Measurements from ENCODE around the gene MBIP.

The MBIP gene

DNA sequence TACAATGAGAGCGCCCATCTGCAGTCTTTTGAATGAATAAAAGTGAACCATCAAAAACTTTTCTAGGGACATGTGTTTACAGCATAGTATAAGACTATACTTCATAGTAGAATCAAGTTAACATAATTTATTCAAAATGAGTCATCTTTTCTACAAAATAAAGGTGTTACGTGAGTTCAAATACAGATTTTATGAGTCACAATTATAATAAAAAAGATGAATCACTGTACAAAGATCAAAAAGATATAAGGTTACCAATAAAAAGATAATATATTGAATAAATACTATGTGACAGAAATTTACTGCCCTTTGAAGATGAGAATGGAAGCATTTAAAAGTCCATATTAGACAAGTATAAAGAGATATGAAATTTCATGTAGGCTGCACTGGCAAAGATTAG lies 2.8 kb downstream of the MBIP start:
- peaks cover 6% of the 10 kb centered on the region for H4K20me1 ChIP-seq (ENCODE audit: insufficient read depth, low read length)
- H3K4me2 ChIP-seq (ENCODE audit: insufficient read depth, low read length): no peak overlapping the region
- no peaks in the 10 kb centered on the region for H3K9me3 ChIP-seq (ENCODE audit: insufficient read depth, low read length, severe bottlenecking)
- H2AFZ ChIP-seq (ENCODE audit: low read depth, low read length): no peak overlapping the region
- no peaks in the 10 kb centered on the region for H3K27me3 ChIP-seq (ENCODE audit: insufficient read depth, low read length, poor library complexity)
- ATAC-seq (ENCODE audit: insufficient read depth, low read depth): no peak
- no peak for DNase-seq
- H3K4me1 ChIP-seq (ENCODE audit: insufficient read depth, low read length): peaks cover 17% of the 10 kb centered on the region; the same call in 1 of the 2 replicates
- H3K27ac ChIP-seq (ENCODE audit: low read length): no peak overlapping the region
- H3K79me2 ChIP-seq (ENCODE audit: insufficient read depth, low read length): peaks cover 48% of the 10 kb centered on the region
- no peak for TF ChIP-seq EZH2 (IDR thresholded peaks at IDR 0.05; ENCODE audit: borderline replicate concordance, low read depth, low read length, severe bottlenecking)
- TF ChIP-seq CTCF (IDR thresholded peaks at IDR 0.05; ENCODE audit: borderline replicate concordance, extremely low read depth, low read length, poor library complexity, severe bottlenecking): no peak
- no peak overlapping the region for H3K4me3 ChIP-seq (ENCODE audit: low read depth in 1 of 2, low read length in 2 of 2)
- peaks cover 4% of the 10 kb centered on the region for H3K36me3 ChIP-seq (ENCODE audit: insufficient read depth, low read length)
- H3K9ac ChIP-seq (ENCODE audit: low read depth, low read length): no peak overlapping the region

DNA sequence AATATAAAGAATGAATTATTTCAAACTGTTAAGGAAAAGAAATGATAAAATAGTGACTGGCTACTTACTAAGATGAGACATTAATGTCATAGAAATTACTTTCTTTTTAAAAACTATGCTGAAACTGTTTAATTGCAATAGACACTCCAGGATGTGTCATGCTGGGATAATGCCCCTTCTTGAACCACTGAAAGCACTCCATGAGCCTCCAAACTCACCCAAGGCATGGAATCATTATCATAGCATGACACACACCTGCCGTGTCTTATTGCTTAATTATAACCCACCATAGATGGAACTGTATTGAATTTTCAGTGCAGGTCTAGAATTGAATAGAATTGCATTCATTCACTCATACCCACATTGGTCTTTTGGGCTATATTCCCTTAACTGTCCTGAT lies 4.3 kb downstream of the MBIP start:
- Histone ChIP-seq H3K4me3 (ENCODE audit: low read depth in 1 of 2, low read length in 2 of 2) (no peak overlapping the region), H3K79me2 (ENCODE audit: insufficient read depth, low read length) (peaks cover 48% of the 10 kb centered on the region), H3K9ac (ENCODE audit: low read depth, low read length) (no peak overlapping the region), H3K36me3 (ENCODE audit: insufficient read depth, low read length) (peaks cover 8% of the 10 kb centered on the region), H4K20me1 (ENCODE audit: insufficient read depth, low read length) (peaks cover 6% of the 10 kb centered on the region), H2AFZ (ENCODE audit: low read depth, low read length) (no peak overlapping the region), H3K4me1 (ENCODE audit: insufficient read depth, low read length) (peaks cover 17% of the 10 kb centered on the region; the same call in 1 of the 2 replicates), H3K27ac (ENCODE audit: low read length) (no peak overlapping the region), H3K9me3 (ENCODE audit: insufficient read depth, low read length, severe bottlenecking) (no peaks in the 10 kb centered on the region), H3K4me2 (ENCODE audit: insufficient read depth, low read length) (no peak overlapping the region), H3K27me3 (ENCODE audit: insufficient read depth, low read length, poor library complexity) (no peaks in the 10 kb centered on the region)
- DNase-seq (no peak), ATAC-seq (ENCODE audit: insufficient read depth, low read depth) (no peak)
- TF ChIP-seq CTCF (IDR thresholded peaks at IDR 0.05; ENCODE audit: borderline replicate concordance, extremely low read depth, low read length, poor library complexity, severe bottlenecking) (no peak), EZH2 (IDR thresholded peaks at IDR 0.05; ENCODE audit: borderline replicate concordance, low read depth, low read length, severe bottlenecking) (no peak)

DNA sequence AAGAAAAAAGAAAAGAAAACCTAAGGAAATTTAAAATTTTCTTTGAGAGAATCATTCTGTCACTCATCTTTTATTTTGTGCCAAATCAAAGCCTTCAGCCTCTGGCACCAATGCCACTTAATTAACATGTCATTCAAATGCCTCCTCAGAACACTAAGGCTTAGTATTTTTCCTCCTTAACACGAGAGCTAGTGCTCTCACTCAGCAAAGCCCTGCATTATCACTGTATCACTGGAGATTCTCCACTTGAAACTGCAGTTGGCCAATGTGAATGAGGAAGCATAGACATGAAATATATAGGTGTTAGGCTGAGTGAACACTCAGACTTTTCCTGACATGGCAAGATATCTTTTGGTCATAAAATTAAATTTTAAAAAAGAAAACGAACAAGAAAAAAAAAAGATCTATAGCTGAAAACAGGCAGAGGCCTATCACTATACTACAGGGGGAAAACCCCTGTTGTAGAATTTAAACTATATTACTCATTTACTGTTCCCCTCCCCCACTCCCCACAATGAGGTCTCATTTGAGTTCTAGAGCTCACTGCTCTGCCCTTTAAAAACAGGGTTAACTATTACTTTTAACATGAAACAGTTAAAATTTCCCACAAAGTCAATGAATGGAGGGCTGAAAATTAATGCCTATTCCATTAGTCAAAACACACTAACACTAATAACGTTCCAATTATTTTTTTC lies 5.1 kb downstream of the MBIP start:
- H3K9me3 ChIP-seq (ENCODE audit: insufficient read depth, low read length, severe bottlenecking): no peaks in the 10 kb centered on the region
- H3K27me3 ChIP-seq (ENCODE audit: insufficient read depth, low read length, poor library complexity): no peaks in the 10 kb centered on the region
- DNase-seq (no peak), ATAC-seq (ENCODE audit: insufficient read depth, low read depth) (no peak)
- no peak overlapping the region for H2AFZ ChIP-seq (ENCODE audit: low read depth, low read length)
- H3K4me1 ChIP-seq (ENCODE audit: insufficient read depth, low read length): peaks cover 11% of the 10 kb centered on the region; the same call in 1 of the 2 replicates
- H3K4me3 ChIP-seq (ENCODE audit: low read depth in 1 of 2, low read length in 2 of 2): no peak overlapping the region
- H3K79me2 ChIP-seq (ENCODE audit: insufficient read depth, low read length): peaks cover 47% of the 10 kb centered on the region
- TF ChIP-seq CTCF (IDR thresholded peaks at IDR 0.05; ENCODE audit: borderline replicate concordance, extremely low read depth, low read length, poor library complexity, severe bottlenecking) (no peak), EZH2 (IDR thresholded peaks at IDR 0.05; ENCODE audit: borderline replicate concordance, low read depth, low read length, severe bottlenecking) (no peak)
- peaks cover 6% of the 10 kb centered on the region for H4K20me1 ChIP-seq (ENCODE audit: insufficient read depth, low read length)
- H3K4me2 ChIP-seq (ENCODE audit: insufficient read depth, low read length): no peak overlapping the region
- no peak overlapping the region for H3K27ac ChIP-seq (ENCODE audit: low read length)
- H3K9ac ChIP-seq (ENCODE audit: low read depth, low read length): no peak overlapping the region
- H3K36me3 ChIP-seq (ENCODE audit: insufficient read depth, low read length): peaks cover 16% of the 10 kb centered on the region

All from DND-41 (cell line).